HL-60/S4 treated with retinoic acid at 250 ng/mL for 4 days and 3 days (cell line): ENCODE results near the gene HELZ.

ENCODE experiments used
- in situ Hi-C: fragments of 300-500 bp; cut with MboI; formaldehyde crosslinking; loops from 2 replicates; pipeline ENCODE4 v1.7.0; 2022; ENCODE audit warnings: low sequenced_read_pairs

Gene HELZ

DNA sequence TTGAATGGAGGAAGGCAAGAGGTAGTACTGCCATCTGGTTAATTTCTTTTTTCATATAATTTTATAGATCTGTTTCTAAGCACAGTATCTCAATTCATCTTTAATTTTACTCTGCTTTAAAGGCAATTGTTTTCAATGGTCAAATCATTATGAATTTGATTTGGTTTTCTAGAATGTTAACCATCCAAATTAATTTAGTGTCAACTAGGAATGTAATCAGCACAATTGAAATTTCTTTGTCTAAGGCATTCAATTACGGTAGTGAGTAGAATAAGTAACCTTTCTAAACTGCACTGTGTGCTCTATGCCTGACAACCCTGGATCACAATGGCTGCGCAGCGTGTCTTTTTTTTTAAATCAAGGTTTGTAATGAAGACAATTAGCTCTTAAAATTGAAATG, 156.4 kb downstream of the HELZ start:
- in situ Hi-C loops, result no loop called here

DNA sequence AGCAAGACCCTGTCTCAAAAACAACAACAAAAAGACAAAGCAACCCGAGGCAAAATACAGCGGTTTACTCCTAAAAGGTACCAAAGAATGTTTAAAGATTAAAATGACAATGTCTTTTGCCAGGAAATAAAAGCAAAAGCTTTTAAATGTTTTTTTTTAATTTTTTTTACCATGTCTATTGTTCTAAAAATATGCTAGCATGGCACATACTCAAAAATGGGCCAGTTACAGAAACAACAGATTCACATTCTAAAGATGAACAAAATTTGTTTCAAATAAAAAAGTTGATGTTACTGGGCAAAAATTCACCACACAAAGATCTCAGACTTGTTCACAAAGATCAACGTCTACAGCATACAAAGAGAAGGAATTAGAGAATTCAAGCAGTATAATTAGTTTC, 159.6 kb downstream of the HELZ start:
- in situ Hi-C loops, result no loop called here

DNA sequence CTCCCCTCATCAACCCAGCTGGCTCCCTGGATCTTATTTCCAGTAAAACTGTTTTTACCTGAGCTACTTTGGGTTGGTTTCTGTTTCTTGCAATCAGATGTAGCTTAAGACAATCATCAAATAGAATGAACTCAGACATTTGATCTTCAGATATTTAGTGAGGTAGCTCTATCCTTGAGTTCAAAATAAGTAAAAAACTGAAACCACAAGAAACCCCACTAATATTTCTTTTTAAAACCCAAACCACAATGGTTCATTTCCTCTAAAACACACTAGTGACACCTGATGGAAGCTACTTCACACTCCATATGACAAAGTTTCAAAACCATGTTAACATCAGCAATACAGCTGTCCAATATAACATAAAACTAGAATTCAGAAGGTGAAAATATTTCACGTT, 162.9 kb downstream of the HELZ start:
- in situ Hi-C loops, result no loop called here

DNA sequence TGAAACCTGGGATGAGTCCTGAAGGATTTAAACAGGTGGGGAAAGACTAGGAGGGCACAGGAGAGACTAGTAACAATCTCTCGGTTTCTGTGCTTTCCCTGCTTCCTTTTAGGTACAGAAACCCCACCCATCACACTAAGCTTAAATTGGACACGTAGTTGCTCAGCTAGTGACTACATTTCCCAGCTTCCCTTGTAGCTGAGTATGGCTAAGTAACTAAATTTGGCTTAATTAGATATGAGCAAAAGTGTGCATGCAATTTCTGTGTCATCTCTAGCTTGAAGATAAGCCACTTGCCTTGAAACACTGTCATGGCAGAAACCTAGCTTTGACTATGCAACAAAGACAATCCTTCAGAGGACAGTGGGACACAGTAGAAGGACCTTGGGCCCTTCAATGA, 164.2 kb downstream of the HELZ start:
- in situ Hi-C loops, result no loop called here

DNA sequence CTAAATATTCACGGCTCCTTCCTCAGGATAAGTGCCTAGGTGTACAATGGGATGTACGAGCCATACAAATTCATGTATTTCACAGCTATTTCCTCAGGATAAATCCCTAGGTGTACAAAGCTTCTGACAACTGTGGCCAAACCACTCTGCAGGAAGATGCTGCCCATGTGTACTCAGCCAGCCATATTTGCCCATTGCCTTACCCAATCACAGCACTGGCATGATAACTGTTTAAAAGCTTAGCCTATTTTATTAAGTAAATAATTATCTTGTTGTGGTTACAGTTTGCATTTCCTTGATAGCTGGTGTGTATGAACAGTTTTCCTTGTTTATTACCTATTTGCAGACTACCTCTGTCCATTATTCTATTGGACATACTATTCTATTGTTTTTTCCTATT, 165.5 kb downstream of the HELZ start:
- in situ Hi-C loops, result no loop called here

DNA sequence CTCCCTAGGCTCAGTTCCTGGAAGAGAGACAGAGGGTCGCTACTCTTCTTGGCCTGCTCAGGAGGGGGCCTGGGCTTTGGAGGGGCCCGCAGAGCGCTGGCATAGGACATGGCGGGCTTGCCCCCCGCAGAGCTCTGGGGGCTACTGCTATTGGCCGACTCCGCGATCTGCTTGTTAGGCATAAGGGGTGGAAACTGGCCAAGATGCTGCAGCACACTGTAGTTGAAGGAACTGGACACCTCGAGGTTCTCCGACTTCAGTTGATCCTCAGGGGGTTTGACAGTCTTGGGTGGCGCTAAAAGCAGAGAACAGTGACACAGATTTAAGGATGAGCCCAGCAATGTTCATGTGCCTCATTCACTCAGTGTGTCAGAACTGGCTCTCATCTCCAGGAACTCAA, 166.7 kb downstream of the HELZ start:
- in situ Hi-C loops, result no loop called here

DNA sequence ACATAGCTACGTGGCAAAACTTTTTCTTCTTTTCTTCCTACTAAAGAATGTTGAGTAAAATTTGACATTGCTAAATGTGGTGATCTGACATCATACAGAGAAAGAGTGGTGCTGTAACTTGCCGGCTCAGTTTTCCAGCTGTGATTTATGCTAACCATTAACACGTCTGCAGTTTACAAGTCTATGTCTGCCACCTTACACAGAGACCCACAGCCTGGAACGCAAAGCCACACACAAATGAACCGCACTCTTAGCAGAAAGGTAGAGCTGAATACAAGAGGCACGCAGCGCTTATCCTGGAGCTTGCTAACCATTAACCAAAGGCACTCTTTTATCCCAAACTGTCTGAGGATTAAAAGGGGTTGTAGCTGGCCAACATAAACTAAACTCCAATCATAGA, 168.7 kb downstream of the HELZ start:
- in situ Hi-C loops, result no loop called here

DNA sequence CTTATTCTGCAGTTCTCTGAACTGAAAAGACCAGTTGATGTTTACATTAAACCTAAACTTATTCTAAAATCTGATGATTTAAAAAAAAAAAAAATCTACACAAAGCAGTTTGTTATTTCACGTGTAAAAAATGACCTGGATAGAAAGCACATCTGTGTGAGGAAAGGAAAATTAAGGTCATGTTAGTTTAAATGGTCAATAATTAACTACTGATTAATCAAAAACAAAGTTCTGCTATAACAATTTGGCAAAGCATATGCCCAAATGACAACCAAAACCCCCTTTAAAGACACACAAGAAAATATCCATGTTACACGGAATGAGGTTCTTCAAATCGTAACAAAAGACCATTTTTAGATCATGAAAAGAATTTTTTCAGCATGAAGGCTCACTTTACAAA, 170.2 kb downstream of the HELZ start:
- in situ Hi-C loops, result no loop called here

DNA sequence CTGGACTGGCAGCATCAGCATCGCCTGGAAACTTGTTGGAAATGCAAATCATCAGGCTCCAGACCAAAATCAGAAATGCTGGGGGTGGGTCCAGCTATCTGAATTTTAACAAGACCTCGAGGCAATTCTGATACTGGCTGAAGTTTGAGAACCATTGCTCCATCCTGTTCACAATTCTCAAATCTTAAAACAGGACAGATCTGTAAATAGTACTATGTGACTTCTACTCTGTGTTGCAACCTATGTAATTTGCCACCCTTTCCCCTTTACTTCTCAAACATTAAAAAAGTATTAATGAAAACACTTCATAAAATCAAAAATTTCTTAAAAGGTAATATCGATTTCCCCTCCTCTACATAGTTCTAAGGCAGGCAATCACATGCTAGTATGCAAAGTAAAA, 172.1 kb downstream of the HELZ start:
- in situ Hi-C loops, result no loop called here

DNA sequence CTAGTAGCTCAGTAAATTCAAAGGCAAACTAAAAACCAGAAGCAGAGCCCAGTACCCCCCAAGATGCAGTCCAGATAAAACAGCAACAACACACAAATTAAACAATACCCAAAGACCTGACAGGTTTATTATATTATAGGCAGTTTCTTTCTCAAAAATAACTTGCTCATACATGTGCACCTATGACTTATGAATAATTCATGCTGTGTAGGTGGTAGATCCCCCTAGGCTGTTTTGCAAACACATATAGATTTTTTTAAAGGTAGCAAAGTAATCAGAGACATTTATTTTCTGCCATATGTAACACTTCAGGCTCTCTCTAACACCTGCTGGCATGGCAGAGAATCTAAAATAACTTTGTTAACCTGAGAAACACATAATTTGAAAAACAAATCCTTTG, 173.4 kb downstream of the HELZ start:
- in situ Hi-C loops, result no loop called here

DNA sequence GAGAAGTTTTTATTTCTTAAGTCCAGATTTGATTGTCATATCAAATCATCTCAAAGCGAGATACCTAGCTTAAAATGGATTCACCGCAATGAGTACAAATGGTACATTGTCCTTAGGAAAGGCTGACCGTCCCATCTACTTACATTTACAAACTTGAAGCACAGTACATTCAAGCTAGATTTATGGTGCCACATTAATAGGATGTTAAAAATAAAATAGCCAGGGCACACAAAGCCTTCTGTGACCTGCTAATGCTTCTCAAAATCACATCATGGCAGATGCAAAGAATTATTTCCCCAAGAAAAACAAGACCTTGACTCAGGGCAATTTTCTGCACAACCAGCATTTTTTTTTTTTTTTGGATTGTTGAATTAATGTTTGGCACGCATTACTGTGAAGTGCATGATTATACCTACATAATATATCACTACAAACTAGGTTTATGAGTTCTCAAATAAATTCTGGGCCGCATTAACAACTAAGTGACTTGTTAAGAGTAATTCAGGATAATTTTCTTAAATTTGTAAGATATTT, 175.3 kb downstream of the HELZ start:
- in situ Hi-C loops, result no loop called here

DNA sequence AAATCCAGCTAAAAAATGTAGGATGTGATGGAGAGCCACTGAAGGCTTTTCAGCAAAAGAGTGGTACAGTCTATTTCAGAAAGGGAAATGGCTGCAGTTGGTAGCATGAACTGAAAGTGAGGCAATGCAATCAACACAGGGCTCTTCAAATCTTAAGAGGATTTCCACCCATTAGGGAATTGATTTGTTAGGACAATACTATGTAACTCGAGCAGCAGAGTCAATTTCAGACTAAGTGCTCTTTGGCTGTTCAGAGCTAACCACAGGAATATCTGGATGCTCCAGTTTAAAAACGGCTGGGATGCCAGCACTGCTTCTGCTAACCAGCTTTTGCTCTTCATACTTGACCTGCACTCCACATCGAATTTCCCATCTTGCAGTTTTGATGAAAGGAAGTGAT, 176.0 kb downstream of the HELZ start:
- in situ Hi-C loops, result no loop called here

DNA sequence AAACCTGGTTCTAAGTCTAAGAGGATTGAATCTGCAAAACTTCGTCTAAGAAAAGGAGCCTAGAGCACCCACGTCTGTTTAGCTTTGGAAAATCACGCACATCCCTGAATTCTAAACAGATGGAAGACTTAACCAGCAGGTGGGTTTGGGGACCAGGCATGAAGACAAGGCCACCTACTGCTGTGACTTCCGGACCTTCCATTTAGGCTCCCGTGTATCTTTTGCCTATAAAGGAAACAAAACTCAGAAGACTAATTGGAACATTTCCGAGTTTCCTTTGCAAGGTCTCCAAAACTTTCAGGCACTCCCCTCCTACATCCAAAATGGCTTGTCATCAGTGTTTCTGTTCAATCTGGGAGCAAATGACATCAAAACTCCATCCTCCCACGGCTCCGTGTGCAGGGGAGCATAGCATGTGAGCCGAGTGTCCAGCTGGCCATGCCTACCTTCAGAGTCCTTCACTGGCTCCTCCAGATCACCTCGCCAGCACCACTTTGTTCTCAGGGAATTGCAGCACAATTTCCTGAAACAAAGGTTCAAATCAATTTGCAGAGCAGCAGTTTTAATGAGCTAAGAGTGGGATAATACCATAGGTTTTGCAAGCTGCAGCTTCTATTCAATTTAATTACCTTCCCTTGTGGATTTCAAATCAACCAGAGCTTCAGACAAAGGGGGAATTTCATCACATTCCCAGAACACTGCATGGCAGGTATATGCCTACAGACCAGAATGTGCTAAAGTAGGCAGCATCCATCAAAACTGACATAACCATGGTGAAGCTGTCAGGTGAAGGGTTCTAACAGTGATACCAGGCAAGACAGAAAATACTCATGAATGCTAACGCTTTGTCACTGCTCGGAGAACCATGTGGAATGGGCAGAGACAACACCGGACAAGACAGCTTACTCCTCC, 177.2 kb downstream of the HELZ start:
- in situ Hi-C loops, result no loop called here

DNA sequence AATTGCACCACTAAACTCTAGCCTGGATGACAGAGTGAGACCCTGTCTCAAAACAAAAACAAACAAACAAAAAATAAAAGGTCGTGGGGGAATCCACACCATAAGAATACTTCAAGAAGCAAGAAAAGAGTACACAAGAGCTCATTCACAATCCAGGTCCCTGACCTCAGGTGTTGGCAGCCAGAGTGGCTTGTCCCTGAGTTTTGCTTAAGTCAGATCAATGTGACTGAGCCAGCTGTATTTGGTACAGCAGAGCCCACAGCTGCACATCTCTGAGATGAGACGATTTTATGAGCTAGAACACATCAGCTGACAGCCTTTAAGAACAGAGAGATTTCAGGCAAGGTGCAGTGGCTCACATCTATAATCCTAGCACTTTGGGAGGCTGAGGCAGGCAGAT, 178.3 kb downstream of the HELZ start:
- in situ Hi-C loops, result no loop called here

DNA sequence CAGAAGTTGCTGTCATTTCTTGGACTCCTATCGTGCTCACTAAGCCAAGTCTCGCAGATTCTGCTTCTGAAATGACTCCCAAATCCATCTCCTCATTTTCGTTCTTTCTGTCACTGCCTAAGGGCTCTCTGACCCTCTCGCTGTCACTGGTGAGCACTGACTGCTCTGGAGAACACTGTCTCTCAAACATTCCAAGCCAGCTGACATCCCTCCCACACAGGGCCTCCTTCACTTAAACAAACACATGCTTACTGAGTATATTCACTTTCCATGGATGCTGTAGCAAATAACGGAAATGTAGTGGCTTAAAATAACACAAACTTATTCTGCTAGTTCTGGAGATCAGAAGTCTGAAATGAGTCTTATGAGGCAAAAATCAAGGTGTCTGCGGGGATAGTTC, 181.9 kb downstream of the HELZ start:
- in situ Hi-C loops, result no loop called here

DNA sequence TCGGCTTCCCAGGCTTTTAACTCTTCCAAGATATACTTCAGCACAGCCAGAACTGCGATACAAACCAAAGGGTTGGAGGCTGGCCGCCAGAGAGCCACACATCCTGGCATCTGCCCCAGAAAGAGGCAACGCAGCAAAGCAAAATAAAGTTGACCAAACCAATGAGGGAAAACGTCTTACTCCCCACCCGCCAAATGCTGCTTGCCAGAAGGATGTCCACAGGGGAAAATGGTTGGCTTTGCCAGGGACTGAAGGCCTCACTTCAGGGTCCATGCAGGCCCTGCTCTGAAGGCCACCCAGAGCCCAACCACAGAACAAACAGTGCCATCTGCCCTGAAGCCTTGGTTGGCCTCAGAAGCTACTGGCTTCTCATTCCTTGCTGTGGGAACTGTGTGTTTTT, 185.6 kb downstream of the HELZ start:
- in situ Hi-C loops, result no loop called here

DNA sequence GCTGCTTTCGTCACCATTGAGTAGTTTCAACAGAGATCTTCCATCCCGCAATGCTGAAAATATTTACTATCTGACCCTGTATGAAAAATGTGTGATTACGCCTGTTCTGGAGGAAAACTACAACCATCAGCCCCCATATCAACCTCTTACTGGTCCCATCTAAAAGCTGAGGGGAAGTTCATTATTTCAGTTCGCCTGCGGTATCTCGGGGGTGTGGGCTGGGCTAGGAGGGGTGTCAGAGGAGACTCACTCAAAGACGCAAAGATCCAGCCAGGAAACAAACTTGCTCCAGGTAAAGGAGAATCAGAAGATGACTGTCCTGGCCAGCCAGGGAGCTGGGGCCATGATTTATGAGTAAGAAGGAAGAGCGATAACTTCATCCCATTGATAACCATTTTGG, 187.0 kb downstream of the HELZ start:
- in situ Hi-C loops, result no loop called here

DNA sequence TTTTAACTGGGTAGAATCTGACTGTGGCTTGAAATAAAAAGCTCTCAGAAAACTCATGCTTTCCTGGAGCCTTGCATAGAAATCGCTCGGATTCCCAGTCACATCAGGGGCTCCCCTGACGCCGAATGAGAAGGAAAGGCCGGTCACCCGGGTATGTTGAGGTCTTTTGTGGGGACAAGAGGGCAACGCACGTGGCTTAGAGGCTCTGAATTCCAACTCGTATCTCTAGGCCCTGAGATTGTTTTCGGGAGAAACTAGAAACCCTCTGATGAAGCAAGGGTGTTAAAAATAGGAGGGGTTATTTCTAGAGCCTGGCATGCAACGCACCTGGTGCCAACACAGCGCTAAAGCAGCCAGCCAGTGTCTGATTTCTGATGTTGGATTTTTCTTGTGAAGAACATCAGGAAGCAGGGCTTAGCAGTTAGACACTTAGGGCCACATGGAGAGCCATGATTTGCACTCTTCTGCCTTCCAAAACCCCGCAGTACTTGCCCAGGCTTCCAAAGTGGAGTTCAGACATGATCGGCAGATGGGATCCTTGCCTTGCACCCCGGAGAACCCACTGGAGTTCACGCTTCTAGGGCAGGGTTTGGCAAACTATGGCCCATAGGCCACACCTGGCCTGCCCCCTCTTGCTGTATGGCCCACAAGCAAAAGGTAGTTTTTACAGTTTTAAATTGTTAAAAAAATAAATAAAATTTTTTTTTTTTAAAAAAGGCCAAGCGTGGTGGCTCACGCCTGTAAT, 188.1 kb downstream of the HELZ start:
- in situ Hi-C loops, result no loop called here

DNA sequence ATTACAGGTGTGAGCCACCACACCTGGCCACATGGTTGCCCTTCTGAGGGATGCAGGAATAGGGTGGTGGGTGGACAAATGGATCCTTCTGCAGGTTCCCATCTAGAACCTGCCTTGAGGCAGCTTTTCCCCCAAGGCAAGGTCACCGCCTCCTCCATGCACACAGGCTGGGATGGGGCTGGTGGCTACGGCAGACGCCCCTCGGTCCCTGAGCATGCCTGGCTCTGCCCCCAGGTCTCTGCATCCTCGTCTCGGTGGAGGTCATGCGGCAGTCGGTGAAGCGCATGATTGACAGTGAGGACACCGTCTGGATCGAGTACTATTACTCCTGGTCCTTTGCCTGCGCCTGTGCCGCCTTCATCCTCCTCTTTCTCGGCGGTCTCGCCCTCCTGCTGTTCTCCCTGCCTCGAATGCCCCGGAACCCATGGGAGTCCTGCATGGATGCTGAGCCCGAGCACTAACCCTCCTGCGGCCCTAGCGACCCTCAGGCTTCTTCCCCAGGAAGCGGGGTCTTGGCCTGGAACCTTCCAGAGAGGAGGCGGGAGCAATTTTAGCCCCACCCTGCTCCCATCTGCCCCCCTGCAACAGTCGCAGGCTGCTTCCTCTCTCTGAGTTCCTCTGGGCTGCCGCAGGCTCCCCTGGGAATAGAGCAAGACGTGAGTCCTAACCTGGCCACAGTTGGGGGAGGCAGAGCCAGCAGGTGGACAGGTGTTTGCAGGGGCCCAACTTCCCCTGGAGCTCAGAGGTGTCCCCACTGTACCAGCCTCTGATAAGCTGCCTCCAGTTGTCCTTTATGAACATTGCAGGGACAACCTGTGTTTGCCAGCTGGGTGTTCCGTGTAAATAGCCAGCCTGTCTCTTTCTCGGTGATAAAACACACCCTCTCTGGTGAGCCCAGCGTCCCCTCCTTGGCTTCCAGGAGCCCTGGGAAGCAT, 188.9 kb downstream of the HELZ start:
- in situ Hi-C loops, result no loop called here

DNA sequence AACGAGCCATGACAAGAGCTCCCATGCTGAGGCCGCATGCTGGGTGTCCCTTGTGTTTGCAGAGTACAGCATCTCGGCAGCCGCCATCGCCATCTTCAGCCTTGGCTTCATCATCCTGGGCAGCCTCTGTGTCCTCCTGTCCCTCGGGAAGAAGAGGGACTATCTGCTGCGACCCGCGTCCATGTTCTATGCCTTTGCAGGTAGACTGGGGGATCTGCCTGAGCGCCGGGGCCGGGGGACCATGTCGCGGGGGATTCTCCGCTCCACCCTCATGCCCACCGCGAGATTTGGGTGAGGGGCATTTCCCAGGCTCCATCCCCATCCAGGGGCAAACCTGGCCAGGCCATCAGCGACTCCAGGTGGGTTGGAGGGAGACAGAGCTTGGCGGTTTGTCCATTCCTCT, 190.0 kb downstream of the HELZ start:
- in situ Hi-C loops, result no loop called here

DNA sequence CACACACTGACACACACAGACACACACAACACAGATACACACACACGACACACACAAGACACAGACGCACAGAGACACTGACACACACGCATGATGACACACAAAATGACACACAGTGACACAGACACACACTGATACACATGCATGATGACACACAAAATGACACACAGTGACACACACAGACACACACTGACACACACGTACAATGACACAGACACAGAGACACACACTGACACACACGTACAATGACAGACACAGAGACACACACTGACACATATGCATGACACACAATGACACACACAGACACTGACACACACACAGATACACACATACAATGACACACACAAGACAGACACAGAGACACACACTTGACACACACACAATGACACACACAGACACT, 190.4 kb downstream of the HELZ start:
- in situ Hi-C loops, result no loop called here
